ENCODE measurements around the gene LASP1. TPM values are rescaled to one million over a fixed set of nuclear protein-coding genes. Genes with fewer than 3 reads are reported as not detected.
"Not testable (repeated sequence)": the region's sequence is repeated elsewhere in the genome, so short reads cannot be mapped to it uniquely, and the experiment has no call there.

The LASP1 gene
- total RNA-seq, 5 donors from 2014 or later (not counting 1 experiment from before 2014, with no cell fraction given): 97.2 to 157 (median 122) TPM

- H3K27me3 Mint-ChIP-seq: no peaks in the 10 kb centered on the region
- ATAC-seq (replicated peaks in 1 of 4): no peak
- no peaks in the 10 kb centered on the region for H3K36me3 Mint-ChIP-seq
- ChIA-PET CTCF (interaction anchor here in 1 of 2 donors (0.7 kb wide), 1 partner anchor 194 kb away, joined by 8 read pairs; no protein-coding TSS in a partner anchor), POLR2A (no interaction called here)
- Histone ChIP-seq H3K9me3 (no peaks in the 10 kb centered on the region), H3K4me1 (ENCODE audit: control insufficient read depth in 1 of 2, extremely low read depth in 1 of 2, insufficient read depth in 2 of 2, low read length in 2 of 2) (no peaks in the 10 kb centered on the region), H3K27me3 (replicated peaks in 1 of 2; ENCODE audit: control insufficient read depth in 2 of 2, extremely low read depth in 1 of 2, insufficient read depth in 2 of 2, low read length in 1 of 2) (no peaks in the 10 kb centered on the region), H3K36me3 (ENCODE audit: control insufficient read depth in 2 of 2, extremely low read depth in 1 of 2, insufficient read depth in 1 of 2, low read length in 1 of 2) (no peaks in the 10 kb centered on the region), H3K27ac (ENCODE audit: low read length) (no peak overlapping the region), H3K4me3 (ENCODE audit: control insufficient read depth in 1 of 2, extremely low read depth in 1 of 2, low read length in 1 of 2) (no peak overlapping the region)
- no peaks in the 10 kb centered on the region for H3K4me1 Mint-ChIP-seq
- no peak overlapping the region for H3K27ac Mint-ChIP-seq
- H3K4me3 Mint-ChIP-seq: no peak overlapping the region
- H3K9me3 Mint-ChIP-seq: no peaks in the 10 kb centered on the region
- no peak for DNase-seq
- WGBS (ENCODE audit: insufficient coverage): 90% methylated on average over 2 of the region's 2 CpGs
Observed at GRCh38 chr17:38947189-38947588, 77.3 kb downstream of the LASP1 start.

DNA sequence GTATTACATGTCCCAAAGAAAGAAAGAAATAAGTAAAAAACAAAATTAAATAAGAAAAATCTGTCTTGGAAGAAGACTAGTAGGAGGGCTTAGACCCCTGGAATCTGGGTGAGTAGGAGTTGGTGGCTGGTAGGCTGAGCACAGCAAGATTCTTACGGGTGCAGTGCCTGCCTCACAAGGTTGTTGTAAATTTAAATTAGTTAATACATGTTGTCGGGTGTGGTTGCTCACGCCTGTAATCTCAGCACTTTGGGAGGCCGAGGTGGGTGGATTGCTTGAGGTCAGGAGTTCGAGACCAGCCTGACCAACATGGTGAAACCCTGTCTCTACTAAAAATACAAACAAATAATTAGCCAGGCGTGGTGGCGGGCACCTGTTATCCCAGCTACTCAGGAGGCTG, 83.9 kb downstream of the LASP1 start:
- DNase-seq; H3K36me3 Mint-ChIP-seq; H3K9me3 ChIP-seq; H3K36me3 ChIP-seq (ENCODE audit: control insufficient read depth in 2 of 2, extremely low read depth in 1 of 2, insufficient read depth in 1 of 2, low read length in 1 of 2); H3K27me3 Mint-ChIP-seq; CTCF ChIA-PET; H3K27ac ChIP-seq (ENCODE audit: low read length); H3K4me3 Mint-ChIP-seq; H3K27me3 ChIP-seq (replicated peaks in 1 of 2; ENCODE audit: control insufficient read depth in 2 of 2, extremely low read depth in 1 of 2, insufficient read depth in 2 of 2, low read length in 1 of 2); POLR2A ChIA-PET; H3K27ac Mint-ChIP-seq; ATAC-seq (replicated peaks in 1 of 4); H3K4me1 ChIP-seq (ENCODE audit: control insufficient read depth in 1 of 2, extremely low read depth in 1 of 2, insufficient read depth in 2 of 2, low read length in 2 of 2); H3K9me3 Mint-ChIP-seq; H3K4me3 ChIP-seq (ENCODE audit: control insufficient read depth in 1 of 2, extremely low read depth in 1 of 2, low read length in 1 of 2): not testable (repeated sequence)
- WGBS (ENCODE audit: insufficient coverage): 80% methylated on average over 1 of the region's 7 CpGs
- peaks cover 5 to 12% (median 10%) of the 10 kb centered on the region in 3 donors for H3K4me1 Mint-ChIP-seq

GRCh38 chr17:38958326-38958725, 88.5 kb downstream of the LASP1 start:
- Mint-ChIP-seq H3K27me3 (no peaks in the 10 kb centered on the region), H3K27ac (peak overlapping the region in 1 of 2 donors; percentile 66), H3K36me3 (no peaks in the 10 kb centered on the region), H3K4me1 (peaks cover 19 to 34% (median 31%) of the 10 kb centered on the region in 3 donors), H3K9me3 (no peaks in the 10 kb centered on the region), H3K4me3 (no peak overlapping the region)
- CTCF ChIA-PET: interaction anchor here in 1 of 2 donors (0.7 to 0.9 kb wide), 2 partner anchors 17 to 89 kb away, joined by 4 to 5 read pairs; no protein-coding TSS in a partner anchor
- POLR2A ChIA-PET: interaction anchor here (0.6 to 0.7 kb wide), 3 partner anchors 40 to 254 kb away, joined by 3 to 6 read pairs (median 4); no protein-coding TSS in a partner anchor
- no peak for DNase-seq
- Histone ChIP-seq H3K4me1 (ENCODE audit: control insufficient read depth in 1 of 2, extremely low read depth in 1 of 2, insufficient read depth in 2 of 2, low read length in 2 of 2) (peaks cover 13 to 25% of the 10 kb centered on the region in 2 experiments), H3K4me3 (ENCODE audit: control insufficient read depth in 1 of 2, extremely low read depth in 1 of 2, low read length in 1 of 2) (no peak overlapping the region), H3K27me3 (replicated peaks in 1 of 2; ENCODE audit: control insufficient read depth in 2 of 2, extremely low read depth in 1 of 2, insufficient read depth in 2 of 2, low read length in 1 of 2) (no peaks in the 10 kb centered on the region), H3K9me3 (no peaks in the 10 kb centered on the region), H3K36me3 (ENCODE audit: control insufficient read depth in 2 of 2, extremely low read depth in 1 of 2, insufficient read depth in 1 of 2, low read length in 1 of 2) (no peaks in the 10 kb centered on the region), H3K27ac (ENCODE audit: low read length) (no peak overlapping the region)
- no CpG with 5 or more reads among the region's 1 CpG for WGBS (ENCODE audit: insufficient coverage)
- ATAC-seq (replicated peaks in 1 of 4): no peak

- Mint-ChIP-seq H3K27me3 (no peaks in the 10 kb centered on the region), H3K36me3 (no peaks in the 10 kb centered on the region), H3K4me3 (no peak overlapping the region), H3K27ac (peak overlapping the region in 1 of 2 donors; percentile 74), H3K4me1 (peaks cover 19 to 34% (median 31%) of the 10 kb centered on the region in 3 donors), H3K9me3 (no peaks in the 10 kb centered on the region)
- DNase-seq: no peak
- ATAC-seq (replicated peaks in 1 of 4): no peak
- H3K4me1 ChIP-seq (ENCODE audit: control insufficient read depth in 1 of 2, extremely low read depth in 1 of 2, insufficient read depth in 2 of 2, low read length in 2 of 2): peaks cover 13 to 25% of the 10 kb centered on the region in 2 experiments
- H3K9me3 ChIP-seq: no peaks in the 10 kb centered on the region
- no peaks in the 10 kb centered on the region for H3K27me3 ChIP-seq (replicated peaks in 1 of 2; ENCODE audit: control insufficient read depth in 2 of 2, extremely low read depth in 1 of 2, insufficient read depth in 2 of 2, low read length in 1 of 2)
- CTCF ChIA-PET: interaction anchor here in 1 of 2 donors (0.7 kb wide), 1 partner anchor 221 kb away, joined by 8 read pairs; no protein-coding TSS in a partner anchor
- H3K36me3 ChIP-seq (ENCODE audit: control insufficient read depth in 2 of 2, extremely low read depth in 1 of 2, insufficient read depth in 1 of 2, low read length in 1 of 2): no peaks in the 10 kb centered on the region
- H3K4me3 ChIP-seq (ENCODE audit: control insufficient read depth in 1 of 2, extremely low read depth in 1 of 2, low read length in 1 of 2): no peak overlapping the region
- POLR2A ChIA-PET: interaction anchor here (0.6 to 0.7 kb wide), 3 partner anchors 40 to 253 kb away, joined by 3 to 6 read pairs (median 4); no protein-coding TSS in a partner anchor
- H3K27ac ChIP-seq (ENCODE audit: low read length): no peak overlapping the region
Observed at GRCh38 chr17:38958756-38959155, 88.9 kb downstream of the LASP1 start.

DNA sequence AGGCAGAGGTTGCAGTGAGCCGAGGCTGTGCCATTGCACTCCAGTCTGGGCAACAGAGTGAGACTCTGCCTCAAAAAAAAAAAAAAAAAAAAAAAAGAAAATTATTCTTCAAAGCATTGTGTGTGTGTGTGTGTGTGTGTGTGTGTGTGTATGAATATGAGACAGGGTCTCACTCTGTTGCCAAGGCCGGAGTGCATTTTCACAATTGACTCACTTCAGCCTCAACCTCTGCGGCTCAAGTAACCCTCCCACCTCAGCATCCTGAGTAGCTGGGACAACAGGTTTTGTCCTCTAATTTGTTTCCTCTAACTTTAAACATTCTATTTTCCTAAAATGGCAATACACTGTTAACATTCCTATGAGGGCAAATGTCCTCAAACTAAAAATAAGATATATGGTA, 89.7 kb downstream of the LASP1 start:
- H3K4me1 Mint-ChIP-seq: peaks cover 19 to 34% (median 31%) of the 10 kb centered on the region in 3 donors
- Histone ChIP-seq H3K9me3 (no peaks in the 10 kb centered on the region), H3K4me1 (ENCODE audit: control insufficient read depth in 1 of 2, extremely low read depth in 1 of 2, insufficient read depth in 2 of 2, low read length in 2 of 2) (peaks cover 13 to 25% of the 10 kb centered on the region in 2 experiments), H3K27ac (ENCODE audit: low read length) (peak overlapping the region; percentile 19), H3K27me3 (replicated peaks in 1 of 2; ENCODE audit: control insufficient read depth in 2 of 2, extremely low read depth in 1 of 2, insufficient read depth in 2 of 2, low read length in 1 of 2) (no peaks in the 10 kb centered on the region), H3K4me3 (ENCODE audit: control insufficient read depth in 1 of 2, extremely low read depth in 1 of 2, low read length in 1 of 2) (peak overlapping the region in 1 of 2 donors; percentile 15), H3K36me3 (ENCODE audit: control insufficient read depth in 2 of 2, extremely low read depth in 1 of 2, insufficient read depth in 1 of 2, low read length in 1 of 2) (no peaks in the 10 kb centered on the region)
- CTCF ChIA-PET: interaction anchor here in 1 of 2 donors (0.7 kb wide), 1 partner anchor 220 kb away, joined by 8 read pairs; no protein-coding TSS in a partner anchor
- H3K27me3 Mint-ChIP-seq: no peaks in the 10 kb centered on the region
- ATAC-seq (replicated peaks in 1 of 4) (no peak), DNase-seq (no peak)
- H3K27ac Mint-ChIP-seq: peak overlapping the region in 1 of 2 donors; percentile 74
- POLR2A ChIA-PET: no interaction called here
- no peak overlapping the region for H3K4me3 Mint-ChIP-seq
- no peaks in the 10 kb centered on the region for H3K9me3 Mint-ChIP-seq
- no CpG with 5 or more reads among the region's 3 CpGs for WGBS (ENCODE audit: insufficient coverage)
- no peaks in the 10 kb centered on the region for H3K36me3 Mint-ChIP-seq

- POLR2A ChIA-PET: interaction anchor here in 1 of 2 donors (0.6 to 0.7 kb wide), 2 partner anchors 35 to 204 kb away, joined by 5 to 7 read pairs; no protein-coding TSS in a partner anchor
- DNase-seq (peak in 1 of 35 experiments; percentile 36), ATAC-seq (replicated peaks in 1 of 4) (peak; percentile 48 to 84 (median 62))
- no peaks in the 10 kb centered on the region for H3K27me3 ChIP-seq (replicated peaks in 1 of 2; ENCODE audit: control insufficient read depth in 2 of 2, extremely low read depth in 1 of 2, insufficient read depth in 2 of 2, low read length in 1 of 2)
- H3K27ac ChIP-seq (ENCODE audit: low read length): peak overlapping the region; percentile 19
- Mint-ChIP-seq H3K4me1 (peaks cover 19 to 34% (median 31%) of the 10 kb centered on the region in 3 donors), H3K27ac (peak overlapping the region; percentile 19 to 79), H3K36me3 (no peaks in the 10 kb centered on the region), H3K9me3 (no peaks in the 10 kb centered on the region), H3K27me3 (no peaks in the 10 kb centered on the region), H3K4me3 (peak overlapping the region in 2 of 3 donors; percentile 16 to 36)
- no peak overlapping the region for H3K4me3 ChIP-seq (ENCODE audit: control insufficient read depth in 1 of 2, extremely low read depth in 1 of 2, low read length in 1 of 2)
- H3K9me3 ChIP-seq: no peaks in the 10 kb centered on the region
- peaks cover 13 to 25% of the 10 kb centered on the region in 2 experiments for H3K4me1 ChIP-seq (ENCODE audit: control insufficient read depth in 1 of 2, extremely low read depth in 1 of 2, insufficient read depth in 2 of 2, low read length in 2 of 2)
- no peaks in the 10 kb centered on the region for H3K36me3 ChIP-seq (ENCODE audit: control insufficient read depth in 2 of 2, extremely low read depth in 1 of 2, insufficient read depth in 1 of 2, low read length in 1 of 2)
- CTCF ChIA-PET: interaction anchor here in 1 of 2 donors (0.5 to 0.7 kb wide), 8 partner anchors 10 to 456 kb away, joined by 3 to 4 read pairs (median 3); partner anchors contain the start of genes PLXDC1 and RPL23
- WGBS (ENCODE audit: insufficient coverage): no CpG with 5 or more reads among the region's 5 CpGs
Observed at GRCh38 chr17:38960402-38960801, 90.5 kb downstream of the LASP1 start.
